ENCODE results near the gene HNF4A. TPM values are rescaled to one million over a fixed set of nuclear protein-coding genes. Genes with fewer than 3 reads are reported as not detected.

Gene HNF4A
- total RNA-seq, 1 donor from 2014 or later, result 0.09 TPM

GRCh38 chr20:44358776-44359175, 3.3 kb downstream of the HNF4A start:
- H3K9me3 Mint-ChIP-seq, result no peaks in the 10 kb centered on the region
- no peak overlapping the region for H3K4me3 Mint-ChIP-seq
- H3K36me3 Mint-ChIP-seq, result no peaks in the 10 kb centered on the region
- H3K4me1 Mint-ChIP-seq, result no peaks in the 10 kb centered on the region
- H3K27ac Mint-ChIP-seq, result no peak overlapping the region
- H3K27me3 Mint-ChIP-seq (ENCODE audit: low read depth), result peaks cover 6% of the 10 kb centered on the region
- DNase-seq (ENCODE audit: low spot score in 2 of 2, unreplicated experiment in 2 of 2), result no peak
- TF ChIP-seq CTCF (IDR thresholded peaks at IDR 0.05; ENCODE audit: unreplicated experiment), result no peak

DNA sequence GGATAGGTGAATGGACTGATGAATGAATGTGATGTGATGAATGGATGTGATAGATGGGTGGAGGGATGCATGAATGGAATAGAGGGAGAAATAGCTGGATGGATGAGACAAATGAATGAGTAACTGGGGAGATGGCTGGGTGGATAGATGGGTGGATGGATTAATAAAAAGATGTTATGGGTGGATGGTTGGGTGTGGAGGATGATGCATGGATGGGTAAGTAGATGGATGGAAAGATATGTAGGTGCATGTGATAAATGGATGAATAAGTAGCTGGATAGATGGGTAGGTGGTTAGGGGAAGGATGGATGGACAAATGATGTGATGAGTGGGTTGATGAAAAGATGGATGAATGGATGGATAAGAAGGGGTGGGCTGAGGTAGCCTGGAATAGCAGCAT, 4.7 kb downstream of the HNF4A start:
- no peaks in the 10 kb centered on the region for H3K36me3 Mint-ChIP-seq
- no peaks in the 10 kb centered on the region for H3K4me1 Mint-ChIP-seq

DNA sequence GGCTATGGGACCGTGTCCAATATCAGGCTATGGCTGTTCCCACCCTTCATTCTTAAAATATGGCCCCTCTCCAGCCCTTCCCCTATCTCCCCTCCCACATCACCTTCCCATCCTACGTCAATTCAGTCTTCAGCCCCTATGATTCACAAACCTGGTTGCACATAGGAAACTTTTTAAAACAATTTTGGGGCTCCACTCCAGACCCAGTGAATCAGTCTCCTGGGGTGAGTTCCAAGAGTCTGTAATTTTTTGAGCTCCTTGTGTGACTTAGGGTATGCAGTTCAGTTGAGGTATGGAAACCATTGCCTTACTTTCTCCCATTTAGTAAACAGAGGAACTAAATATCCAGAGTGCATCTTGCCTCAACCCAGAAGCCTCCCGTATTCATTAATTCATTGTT, 5.5 kb downstream of the HNF4A start:
- H3K4me3 Mint-ChIP-seq, result no peak overlapping the region
- H3K36me3 Mint-ChIP-seq, result no peaks in the 10 kb centered on the region
- H3K27ac Mint-ChIP-seq, result no peak overlapping the region
- no peaks in the 10 kb centered on the region for H3K9me3 Mint-ChIP-seq
- peaks cover 6% of the 10 kb centered on the region for H3K27me3 Mint-ChIP-seq (ENCODE audit: low read depth)
- no peak for TF ChIP-seq CTCF (IDR thresholded peaks at IDR 0.05; ENCODE audit: unreplicated experiment)
- no peak for DNase-seq (ENCODE audit: low spot score in 2 of 2, unreplicated experiment in 2 of 2)
- H3K4me1 Mint-ChIP-seq, result no peaks in the 10 kb centered on the region

More for the DNA sequence above, 4.7 kb downstream of the HNF4A start:
- Mint-ChIP-seq H3K27me3 (ENCODE audit: low read depth) (peaks cover 6% of the 10 kb centered on the region), H3K9me3 (no peaks in the 10 kb centered on the region), H3K4me3 (no peak overlapping the region), H3K27ac (no peak overlapping the region)
- no peak for DNase-seq (ENCODE audit: low spot score in 2 of 2, unreplicated experiment in 2 of 2)
- TF ChIP-seq CTCF (IDR thresholded peaks at IDR 0.05; ENCODE audit: unreplicated experiment), result no peak

DNA sequence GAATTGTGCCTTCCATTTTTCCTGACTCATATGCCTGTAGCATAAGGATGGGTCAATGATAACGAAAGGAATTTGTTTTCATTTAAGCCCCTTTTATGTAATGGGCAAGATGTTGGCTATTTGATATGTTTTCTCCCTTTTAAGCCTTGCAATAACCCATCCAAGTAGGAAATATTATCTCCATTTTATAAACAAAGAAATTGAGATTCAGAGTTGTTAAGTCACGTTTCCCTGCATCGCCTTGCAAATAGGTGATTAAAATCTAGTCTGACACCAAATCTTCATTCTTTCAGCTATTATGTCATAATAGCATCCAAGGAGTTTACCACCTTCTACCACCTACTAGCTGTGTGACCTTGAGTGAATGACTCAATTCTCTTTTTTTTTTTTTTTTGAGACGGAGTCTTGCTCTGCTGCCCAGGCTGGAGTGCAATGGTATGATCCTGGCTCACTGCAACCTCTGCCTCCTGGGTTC, 7.0 kb downstream of the HNF4A start:
- no peaks in the 10 kb centered on the region for H3K4me1 Mint-ChIP-seq
- H3K27ac Mint-ChIP-seq, result no peak overlapping the region
- H3K27me3 Mint-ChIP-seq (ENCODE audit: low read depth), result peaks cover 6% of the 10 kb centered on the region
- no peak for DNase-seq (ENCODE audit: low spot score in 2 of 2, unreplicated experiment in 2 of 2)
- no peaks in the 10 kb centered on the region for H3K9me3 Mint-ChIP-seq
- H3K4me3 Mint-ChIP-seq, result no peak overlapping the region
- TF ChIP-seq CTCF (IDR thresholded peaks at IDR 0.05; ENCODE audit: unreplicated experiment), result no peak
- H3K36me3 Mint-ChIP-seq, result no peaks in the 10 kb centered on the region

- H3K27ac Mint-ChIP-seq, result no peak overlapping the region
These were observed 8.6 kb downstream of the HNF4A start for GRCh38 chr20:44364068-44364467.

More at GRCh38 chr20:44364068-44364467, 8.6 kb downstream of the HNF4A start:
- DNase-seq (ENCODE audit: low spot score in 2 of 2, unreplicated experiment in 2 of 2), result no peak
- no peak for TF ChIP-seq CTCF (IDR thresholded peaks at IDR 0.05; ENCODE audit: unreplicated experiment)
- Mint-ChIP-seq H3K9me3 (no peaks in the 10 kb centered on the region), H3K27me3 (ENCODE audit: low read depth) (peaks cover 2% of the 10 kb centered on the region), H3K4me3 (no peak overlapping the region), H3K4me1 (no peaks in the 10 kb centered on the region), H3K36me3 (no peaks in the 10 kb centered on the region)

Measured in mesothelial cell of epicardium (in vitro differentiated cells).